ES-I3 (cell line): ENCODE data around the gene RANBP6.

Experiments
- H3K36me3 ChIP-seq: 2 replicates; pipeline ENCODE4 v1.6.1; 2013; ENCODE audit warnings: mild to moderate bottlenecking, low read length, control low read depth, moderate library complexity; ENCODE audit not compliant: insufficient read depth
- H3K4me1 ChIP-seq: 2 replicates; pipeline ENCODE4 v1.6.1; 2013; ENCODE audit warnings: mild to moderate bottlenecking, control low read depth, low read length; ENCODE audit not compliant: insufficient read depth
- H3K9ac ChIP-seq: 2 replicates; pipeline ENCODE4 v1.6.1; 2013; ENCODE audit warnings: low read depth, mild to moderate bottlenecking, low read length, moderate library complexity
- H3K9me3 ChIP-seq: 2 replicates; pipeline ENCODE4 v1.6.1; 2013; ENCODE audit warnings: mild to moderate bottlenecking, low read length, moderate library complexity; ENCODE audit not compliant: control insufficient read depth, insufficient read depth

The RANBP6 gene

DNA sequence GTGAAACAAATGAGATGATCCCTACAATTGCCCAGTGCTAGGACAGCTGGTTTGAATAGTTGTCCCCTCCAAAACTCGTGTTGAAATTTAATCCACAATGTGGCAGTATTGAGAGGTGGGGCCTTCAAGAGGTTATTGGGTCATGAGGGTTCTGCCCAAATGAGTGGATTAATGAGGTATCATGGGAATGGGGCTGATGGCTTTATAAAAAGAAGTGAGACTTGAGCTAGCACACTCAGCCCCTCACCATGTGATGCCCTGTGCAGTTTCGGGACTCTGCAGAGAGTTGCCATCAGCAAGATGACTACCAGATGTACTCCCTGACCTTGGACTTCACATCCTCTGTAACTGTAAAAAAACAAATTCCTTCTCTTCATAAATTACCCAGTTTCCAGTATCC, 33.1 kb downstream of the RANBP6 start:
- no peak overlapping the region for H3K9ac ChIP-seq
- H3K4me1 ChIP-seq: no peaks in the 10 kb centered on the region
- H3K9me3 ChIP-seq: no peaks in the 10 kb centered on the region
- H3K36me3 ChIP-seq: no peaks in the 10 kb centered on the region

DNA sequence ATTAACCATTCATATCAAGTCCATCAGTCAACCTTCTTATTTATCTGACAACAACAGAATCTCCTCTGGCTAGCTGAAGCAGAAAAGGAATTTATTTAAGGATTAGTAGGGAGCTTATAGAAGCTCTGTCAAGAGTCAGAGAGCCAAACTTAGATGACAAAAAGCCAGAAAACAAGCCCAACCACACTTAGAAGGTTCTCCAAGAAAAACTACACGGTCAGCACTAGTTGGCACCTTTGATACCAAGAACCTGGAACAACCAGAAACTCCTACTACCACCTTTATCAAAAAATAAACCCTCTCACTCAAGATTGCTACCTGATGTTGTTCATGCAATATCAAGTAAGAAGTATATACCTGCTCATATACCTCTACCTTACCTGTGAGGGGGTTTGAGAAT, 36.9 kb downstream of the RANBP6 start:
- Histone ChIP-seq H3K9ac (no peak overlapping the region), H3K9me3 (0 out of 2 replicates have a peak, but pooled peaks cover 4% of the 10 kb centered on the region), H3K36me3 (no peaks in the 10 kb centered on the region), H3K4me1 (no peaks in the 10 kb centered on the region)

DNA sequence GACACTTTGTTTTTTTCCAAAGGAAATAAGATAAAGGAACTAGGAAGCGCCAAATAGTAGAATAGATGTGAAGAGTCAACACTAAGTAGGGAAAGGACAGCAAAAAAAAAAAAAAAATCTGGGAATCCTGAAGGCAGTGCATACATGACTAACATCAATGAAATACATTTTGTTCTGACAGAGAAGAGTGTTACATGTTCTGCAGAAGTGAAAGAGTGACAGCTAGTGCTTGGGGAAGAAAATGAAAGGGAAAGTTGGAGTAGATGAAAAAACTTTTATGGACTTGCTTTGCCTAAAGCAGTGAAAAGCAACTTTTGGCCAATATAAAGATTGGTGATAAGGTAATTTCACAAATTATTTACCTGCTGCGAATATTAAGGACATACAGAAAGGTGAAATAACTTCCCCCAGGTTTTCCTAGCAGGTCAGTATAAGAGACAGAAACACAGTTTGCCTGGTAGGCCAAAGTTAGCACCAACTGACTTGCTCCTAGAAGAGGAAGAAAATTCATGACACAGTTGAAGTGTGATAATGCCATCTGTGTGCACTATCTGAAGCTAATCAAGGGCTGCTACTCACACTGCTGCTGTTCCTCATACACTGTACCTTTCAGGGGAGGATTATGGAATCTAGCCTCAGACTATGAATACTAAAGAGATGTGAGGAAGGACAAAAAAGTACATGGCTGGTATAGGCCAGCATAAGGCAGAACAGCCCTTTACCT, 38.6 kb downstream of the RANBP6 start:
- no peaks in the 10 kb centered on the region for H3K4me1 ChIP-seq
- H3K36me3 ChIP-seq: no peaks in the 10 kb centered on the region
- H3K9me3 ChIP-seq: 0 out of 2 replicates have a peak, but pooled peaks cover 4% of the 10 kb centered on the region
- H3K9ac ChIP-seq: no peak overlapping the region

DNA sequence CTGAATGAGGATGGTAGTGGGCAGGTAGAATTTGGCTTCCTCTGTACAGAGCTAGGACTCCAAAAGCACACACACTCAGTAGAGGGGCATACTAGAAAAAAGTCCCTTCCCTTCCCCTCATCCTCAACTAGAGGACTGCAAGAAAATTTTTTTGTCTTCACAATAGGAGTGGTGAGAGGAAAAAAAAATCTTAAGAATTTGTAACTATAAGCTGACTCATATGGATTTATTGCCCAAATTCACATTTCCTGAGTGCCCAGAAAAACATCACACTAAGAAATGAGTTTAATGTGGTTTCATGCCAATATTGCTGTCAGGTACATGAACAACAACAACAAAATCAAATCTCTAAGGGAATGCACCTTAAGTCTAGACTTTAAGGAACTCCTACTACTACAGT, 43.7 kb downstream of the RANBP6 start:
- Histone ChIP-seq H3K4me1 (no peaks in the 10 kb centered on the region), H3K9me3 (0 out of 2 replicates have a peak, but pooled peaks cover 4% of the 10 kb centered on the region), H3K36me3 (no peaks in the 10 kb centered on the region), H3K9ac (no peak overlapping the region)
